HL-60/S4 (cell line): ENCODE measurements around the gene POMP.
"Not testable (repeated sequence)": the region's sequence is repeated elsewhere in the genome, so short reads cannot be mapped to it uniquely, and the experiment has no call there.

Source experiments
- in situ Hi-C: fragments of 300-500 bp; cut with MboI; formaldehyde crosslinking; loops from 2 replicates; pipeline ENCODE4 v1.14.3; 2022; ENCODE audit warnings: low sequenced_read_pairs

Gene POMP

DNA sequence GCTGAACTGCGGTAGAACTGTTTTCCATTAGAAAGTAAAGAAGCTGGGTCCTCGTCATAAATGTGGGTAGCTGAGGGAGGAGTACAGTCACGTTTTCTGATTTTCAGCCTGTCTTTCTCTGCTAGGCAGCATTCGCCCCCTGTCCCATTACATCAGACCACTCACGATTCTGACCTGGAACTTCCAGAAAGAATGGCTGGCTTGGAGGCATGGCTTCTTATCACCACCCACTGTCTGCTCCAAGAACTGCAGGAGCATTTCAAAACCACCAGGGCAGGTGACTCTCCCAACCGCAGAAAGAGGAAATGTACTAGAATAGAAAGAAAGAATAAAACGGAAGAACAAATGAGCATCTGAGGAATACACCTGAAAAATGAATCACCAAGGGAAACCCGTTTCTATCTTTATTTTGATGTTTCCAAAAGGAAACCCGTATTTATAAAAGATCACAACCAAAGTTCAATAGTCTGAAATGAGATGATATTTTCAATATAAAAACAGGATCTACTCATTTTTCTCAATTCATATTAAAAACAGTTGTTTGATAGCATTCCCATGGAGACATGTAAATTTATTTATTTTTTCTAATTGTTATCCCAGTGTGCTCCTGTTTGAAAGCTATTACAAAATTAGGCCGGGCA is 22.1 kb upstream of the POMP start:
- in situ Hi-C loops, result loop anchor here (10.0 kb wide), 1 partner anchor 312 kb away; no protein-coding TSS in a partner anchor

DNA sequence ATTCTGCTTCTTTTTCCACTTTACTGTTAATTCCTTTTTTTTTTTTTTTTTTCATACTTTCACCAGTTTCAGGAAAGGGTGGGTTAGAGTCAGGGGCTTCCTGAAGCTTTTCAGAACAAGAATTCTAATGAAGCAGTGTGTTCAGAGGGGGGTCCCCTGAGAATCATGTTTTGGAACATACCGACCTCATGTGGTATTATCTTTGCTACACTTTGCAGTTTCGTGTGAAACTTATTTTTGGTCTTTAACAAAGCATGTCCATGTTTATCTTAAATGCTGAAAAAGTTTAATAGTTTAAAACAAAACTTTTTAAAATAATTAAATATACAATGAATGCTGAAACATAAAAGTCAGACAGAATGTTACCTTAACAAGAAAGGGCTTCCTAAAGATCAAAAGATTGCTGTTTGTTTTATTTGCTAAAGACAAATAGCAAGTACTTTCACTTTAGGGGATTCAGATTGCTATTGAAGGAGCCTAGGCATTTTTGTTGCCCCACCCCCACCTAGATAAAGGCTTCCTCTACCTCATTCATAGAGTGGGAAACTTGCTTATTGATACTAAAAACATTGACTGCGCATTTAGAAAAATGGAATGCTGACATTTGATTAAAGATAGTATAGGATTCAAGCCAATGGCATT is 21.1 kb upstream of the POMP start:
- in situ Hi-C loops, result loop anchor here (10.0 kb wide), 1 partner anchor 313 kb away; no protein-coding TSS in a partner anchor

DNA sequence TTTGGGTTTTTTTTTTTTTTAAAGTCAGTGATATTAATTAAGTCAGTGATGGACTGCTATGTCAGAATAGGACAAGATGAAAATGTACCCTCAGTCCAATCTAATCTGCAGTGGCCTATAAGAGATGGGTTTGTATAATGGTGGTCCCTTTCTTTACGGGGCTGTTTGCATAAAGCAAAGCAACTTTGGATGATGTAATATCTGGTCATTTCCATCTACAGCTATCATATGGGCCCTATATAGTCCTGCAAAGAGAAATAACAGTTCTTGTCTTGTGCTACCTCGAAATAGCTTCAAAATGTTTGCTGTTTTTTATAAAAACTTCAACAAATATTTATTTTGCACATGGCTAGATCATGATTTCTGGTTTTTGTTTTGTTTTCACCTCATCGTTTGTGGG is 20.2 kb upstream of the POMP start:
- in situ Hi-C loops, result loop anchor here (10.0 kb wide), 1 partner anchor 314 kb away; no protein-coding TSS in a partner anchor

- in situ Hi-C loops, result no loop called here
Measured at GRCh38 chr13:28640861-28641599, 17.9 kb upstream of the POMP start.

- in situ Hi-C loops, result no loop called here
Measured at GRCh38 chr13:28641600-28641926, 17.4 kb upstream of the POMP start.

DNA sequence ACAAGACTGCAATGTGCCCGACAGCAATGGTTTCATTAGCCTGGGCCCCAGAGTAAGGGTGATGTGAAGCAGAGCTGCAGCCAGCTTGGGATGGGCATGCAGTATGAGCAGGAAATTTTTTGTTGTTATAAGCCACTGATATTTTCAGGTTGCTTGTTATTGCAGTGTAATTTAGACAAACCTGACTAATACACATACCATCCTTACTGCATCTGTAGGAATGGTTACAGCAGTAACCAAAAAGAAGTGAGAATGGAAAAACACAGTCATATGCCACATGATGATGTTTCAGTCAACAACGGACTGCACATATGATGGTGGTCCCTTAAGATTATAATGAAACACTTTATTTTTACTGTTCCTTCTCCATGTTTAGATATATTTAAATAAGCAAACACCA is 8.6 kb upstream of the POMP start:
- in situ Hi-C loops, result no loop called here

GRCh38 chr13:28651810-28652401 is 7.0 kb upstream of the POMP start:
- in situ Hi-C loops, result no loop called here

DNA sequence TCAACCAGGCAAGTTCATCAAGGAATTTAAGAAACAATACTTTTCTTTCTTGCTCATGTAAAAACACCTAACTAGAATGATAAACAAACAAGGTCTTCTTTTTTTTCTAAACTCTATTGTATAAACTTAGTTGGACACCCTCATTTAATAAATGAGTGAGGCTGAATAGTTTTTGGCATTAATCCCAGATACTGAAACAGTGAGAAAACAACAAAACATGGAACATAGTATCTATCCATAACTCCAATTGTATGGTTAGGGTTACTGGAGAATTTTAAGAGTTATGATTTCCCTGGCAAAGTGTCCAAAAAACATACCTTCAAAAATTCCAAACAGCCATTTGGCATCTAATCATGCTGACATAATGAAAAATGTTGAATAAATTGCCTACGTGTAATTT is 5.8 kb upstream of the POMP start:
- in situ Hi-C loops, result no loop called here

- in situ Hi-C loops, result no loop called here
Measured at GRCh38 chr13:28654276-28654675, 4.7 kb upstream of the POMP start.

DNA sequence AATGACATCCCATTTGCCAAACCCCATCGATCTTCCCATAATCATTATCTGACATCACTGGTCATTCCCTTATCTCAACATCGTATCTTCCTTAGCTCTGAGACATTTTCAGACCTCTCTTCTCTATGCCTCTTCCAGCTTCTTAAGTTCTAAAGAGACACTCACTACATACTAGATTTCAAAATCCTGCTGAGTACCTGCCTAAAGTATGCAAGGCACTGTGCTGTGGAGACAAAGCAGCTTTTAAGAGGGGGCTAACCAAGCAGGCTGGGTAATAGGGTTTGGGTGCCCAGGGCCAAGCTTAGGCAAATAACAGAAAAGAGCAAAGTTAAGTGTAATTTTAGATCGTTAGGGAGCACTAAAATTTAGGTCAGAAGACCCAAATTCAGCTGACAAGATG is 3.4 kb upstream of the POMP start:
- in situ Hi-C loops, result no loop called here

- in situ Hi-C loops, result no loop called here
Measured at GRCh38 chr13:28657784-28658538, 969 bp upstream of the POMP start.

DNA sequence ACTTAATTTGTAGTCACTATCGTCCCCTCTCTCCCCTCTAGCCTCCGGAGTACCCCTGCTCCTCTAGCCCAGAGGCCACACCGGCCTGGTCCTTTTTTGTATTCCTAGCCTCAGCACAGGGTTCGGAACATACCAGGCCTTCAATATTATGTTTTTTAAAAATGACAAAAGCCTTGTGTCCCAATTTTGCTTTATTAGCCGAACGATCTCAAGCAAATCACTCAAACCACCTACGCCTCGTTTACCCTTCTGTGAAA is 463 bp upstream of the POMP start:
- in situ Hi-C loops, result no loop called here

DNA sequence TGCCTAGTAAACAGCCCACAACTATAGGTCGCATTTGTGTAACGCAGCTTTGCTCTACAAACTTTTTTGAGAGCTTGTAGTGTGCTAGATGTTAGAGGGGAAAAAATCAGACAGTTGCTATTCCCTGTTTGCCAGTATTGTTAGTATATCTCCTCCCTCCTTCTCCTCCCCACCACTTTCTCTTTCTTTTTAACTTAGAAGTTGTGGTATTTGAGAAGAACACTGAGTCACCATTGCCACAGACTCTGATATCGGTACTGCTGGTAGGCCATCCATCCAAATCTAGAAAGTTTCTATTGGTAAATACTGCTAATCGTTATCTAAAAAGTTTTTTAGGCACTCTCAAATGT is 666 bp downstream of the POMP start:
- in situ Hi-C loops, result no loop called here

- in situ Hi-C loops, result no loop called here
Measured at GRCh38 chr13:28666897-28667488, 8.1 kb downstream of the POMP start.

DNA sequence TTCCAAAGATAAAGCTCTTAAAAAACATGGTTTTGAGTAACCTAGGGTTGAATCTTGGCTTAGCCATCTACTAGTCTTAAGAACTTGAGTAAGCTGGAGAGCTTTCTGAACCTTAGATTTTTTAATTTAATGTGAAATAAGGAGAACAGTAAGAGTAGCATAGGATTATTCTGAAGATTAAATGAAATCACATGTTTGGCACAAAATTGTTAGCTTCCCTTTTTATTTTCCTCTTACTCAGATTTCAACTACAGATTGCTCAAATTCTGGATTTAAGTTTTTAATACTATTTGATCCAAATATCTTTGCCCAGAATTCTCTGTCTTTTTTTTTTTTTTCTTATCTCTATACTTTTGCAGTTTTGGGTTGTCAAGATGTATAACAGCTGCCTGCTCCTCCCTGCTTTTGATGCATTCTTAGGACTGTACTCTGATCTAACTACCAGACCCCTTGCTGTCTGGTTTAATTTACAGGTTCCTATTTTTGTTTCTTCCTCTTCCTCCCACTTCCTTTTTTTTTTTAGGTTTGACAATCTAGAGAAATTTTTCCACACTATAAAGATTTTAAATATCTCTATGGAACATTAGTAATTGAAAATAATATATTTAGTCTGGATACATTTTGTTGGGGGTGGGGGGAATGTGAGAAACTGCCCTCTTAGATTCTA is 12.3 kb downstream of the POMP start:
- in situ Hi-C loops, result no loop called here

DNA sequence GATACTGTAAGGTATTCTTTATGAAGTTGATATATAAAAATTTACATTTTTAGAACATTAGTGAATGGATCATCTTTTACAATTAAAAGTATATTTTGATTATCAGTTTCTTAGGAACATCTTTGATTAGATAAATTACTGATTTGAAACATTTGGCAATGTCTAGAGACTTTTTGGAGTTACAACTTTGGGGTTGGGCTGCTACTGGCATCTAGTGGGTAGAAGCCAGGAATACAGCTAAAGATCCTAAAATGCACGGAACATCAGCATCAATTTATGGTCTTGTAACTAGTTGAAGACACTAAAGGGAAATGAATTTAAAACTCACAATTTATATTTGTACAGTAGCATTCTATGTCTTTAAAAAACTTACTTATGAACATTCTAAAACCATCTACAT is 19.9 kb downstream of the POMP start:
- in situ Hi-C loops, result no loop called here

DNA sequence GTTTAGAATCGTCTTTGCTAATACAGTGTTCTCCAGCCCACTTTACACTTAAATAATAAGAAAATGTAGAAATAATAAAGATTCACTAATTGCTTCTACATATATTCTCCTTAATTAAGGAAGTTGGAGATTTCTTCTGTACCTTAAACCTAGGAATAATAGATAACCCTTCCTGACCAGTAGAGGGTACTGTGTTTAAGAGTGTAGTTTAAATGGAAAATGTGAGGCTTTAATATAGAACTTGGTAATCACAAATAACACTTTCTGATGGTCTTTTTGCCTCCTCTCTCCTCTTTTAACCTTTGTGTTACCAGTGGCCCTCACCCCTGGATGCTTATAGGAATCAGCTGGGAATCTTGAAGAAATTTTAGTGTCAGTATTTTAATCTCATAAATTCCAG is 20.7 kb downstream of the POMP start:
- in situ Hi-C loops, result no loop called here

- in situ Hi-C loops, result no loop called here
Measured at GRCh38 chr13:28680541-28680940, 21.6 kb downstream of the POMP start.

DNA sequence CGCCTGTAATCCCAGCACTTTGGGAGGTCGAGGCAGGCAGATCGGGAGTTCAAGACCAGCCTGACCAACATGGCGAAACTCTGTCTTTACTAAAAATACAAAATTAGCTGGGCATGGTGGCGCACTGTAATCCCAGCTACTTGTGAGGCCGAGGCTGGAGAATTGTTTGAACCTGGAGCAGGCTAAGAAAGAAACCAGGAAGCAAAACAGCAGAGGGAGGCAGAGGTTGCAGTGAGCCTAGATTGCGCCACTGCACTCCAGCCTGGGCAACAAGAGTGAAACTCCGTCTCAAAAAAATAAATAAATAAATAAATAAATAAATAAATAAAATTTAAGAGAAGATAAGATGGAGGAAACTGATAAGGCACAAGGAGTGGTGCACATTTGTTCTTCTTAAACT is 24.2 kb downstream of the POMP start:
- in situ Hi-C loops, result not testable (repeated sequence)

DNA sequence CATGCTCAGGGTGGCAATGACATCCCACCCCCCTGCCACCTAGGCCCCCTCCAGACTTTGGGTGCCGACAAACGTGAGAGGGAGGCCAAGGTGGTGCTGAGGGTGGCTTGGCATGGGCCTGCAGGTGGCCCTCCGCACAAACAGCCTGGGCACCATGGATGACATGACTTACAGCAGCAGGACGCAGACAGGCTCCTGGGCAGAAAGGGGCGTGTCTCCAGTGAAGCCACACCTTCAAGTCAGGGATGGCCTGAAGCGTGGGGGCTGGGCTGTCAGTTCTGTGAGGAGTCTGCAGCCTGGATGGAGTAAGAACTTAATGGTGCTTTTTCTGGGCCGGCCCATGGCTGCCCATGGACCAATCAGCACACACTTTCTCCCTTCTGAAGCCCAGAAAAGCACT is 25.3 kb downstream of the POMP start:
- in situ Hi-C loops, result no loop called here

DNA sequence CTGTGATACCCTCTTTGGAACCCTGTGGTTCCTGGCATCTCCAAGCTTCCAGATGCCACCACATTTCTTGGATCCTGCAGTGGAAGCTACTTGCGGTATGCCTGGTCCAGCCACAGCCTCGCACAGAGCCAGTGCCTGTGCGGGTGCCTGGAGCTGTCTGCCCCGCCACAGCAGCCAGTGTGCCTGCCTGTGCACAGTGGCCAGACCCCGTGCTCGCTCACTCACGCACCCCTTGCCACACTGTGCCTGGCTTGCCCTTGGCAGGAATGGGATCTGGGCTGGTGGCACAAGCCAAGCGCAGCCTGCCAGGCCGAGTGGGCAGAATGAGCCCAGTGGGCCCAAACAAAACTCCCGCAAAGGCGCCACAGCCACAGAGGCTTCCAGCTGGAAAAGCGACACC is 26.2 kb downstream of the POMP start:
- in situ Hi-C loops, result no loop called here
